ENCODE data around the gene DISP2. TPM values are rescaled to one million over a fixed set of nuclear protein-coding genes. Genes with fewer than 3 reads are reported as not detected.

The DISP2 gene
- total RNA-seq, 1 experiment from 2014 or later = 1.8 TPM

DNA sequence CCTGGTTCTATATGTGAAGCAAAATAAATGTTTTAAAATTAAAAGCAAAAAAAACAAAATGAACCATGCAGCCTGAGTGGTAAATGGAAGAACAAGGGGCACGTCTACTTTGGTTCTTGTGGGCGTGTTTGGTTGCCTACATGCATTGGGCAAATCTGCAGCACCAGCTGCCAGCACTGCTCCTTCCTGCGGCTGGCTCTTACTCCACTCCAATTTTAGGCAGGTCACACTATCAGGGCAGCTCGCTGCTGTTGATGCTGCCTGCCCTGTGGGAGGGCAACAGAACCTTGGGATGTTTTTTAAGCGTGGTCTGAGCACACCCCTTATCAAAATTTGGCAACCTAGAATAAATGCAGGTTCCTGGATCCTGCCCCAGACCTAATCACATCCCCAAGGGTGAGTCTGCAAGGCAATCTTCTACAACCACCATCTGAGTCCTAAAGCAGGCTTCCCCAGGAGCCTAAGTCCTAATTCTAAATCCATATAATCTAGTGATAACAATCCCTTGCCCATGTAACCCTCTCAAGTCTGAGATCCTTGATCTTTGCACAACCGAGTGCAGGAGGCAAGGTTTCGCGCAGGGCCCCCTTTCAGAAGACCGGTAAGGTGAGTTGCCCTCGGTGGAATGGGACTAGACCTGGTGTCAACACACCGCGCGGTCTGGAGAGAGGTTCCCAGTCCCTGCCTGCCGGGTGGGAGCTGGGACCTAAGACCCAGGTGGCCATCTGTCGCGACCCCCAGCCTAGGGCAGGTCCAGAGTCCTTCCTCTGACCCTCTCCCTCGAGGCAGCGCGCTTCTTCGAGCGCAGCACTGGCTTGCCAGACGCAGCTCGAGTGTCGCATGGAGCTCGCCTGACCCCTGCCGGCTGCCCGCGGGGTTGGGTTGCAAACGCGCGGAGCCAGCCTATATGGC, 63.5 kb downstream of the DISP2 start:
- DNase-seq (ENCODE audit: low read depth) = peak; percentile 48

DNA sequence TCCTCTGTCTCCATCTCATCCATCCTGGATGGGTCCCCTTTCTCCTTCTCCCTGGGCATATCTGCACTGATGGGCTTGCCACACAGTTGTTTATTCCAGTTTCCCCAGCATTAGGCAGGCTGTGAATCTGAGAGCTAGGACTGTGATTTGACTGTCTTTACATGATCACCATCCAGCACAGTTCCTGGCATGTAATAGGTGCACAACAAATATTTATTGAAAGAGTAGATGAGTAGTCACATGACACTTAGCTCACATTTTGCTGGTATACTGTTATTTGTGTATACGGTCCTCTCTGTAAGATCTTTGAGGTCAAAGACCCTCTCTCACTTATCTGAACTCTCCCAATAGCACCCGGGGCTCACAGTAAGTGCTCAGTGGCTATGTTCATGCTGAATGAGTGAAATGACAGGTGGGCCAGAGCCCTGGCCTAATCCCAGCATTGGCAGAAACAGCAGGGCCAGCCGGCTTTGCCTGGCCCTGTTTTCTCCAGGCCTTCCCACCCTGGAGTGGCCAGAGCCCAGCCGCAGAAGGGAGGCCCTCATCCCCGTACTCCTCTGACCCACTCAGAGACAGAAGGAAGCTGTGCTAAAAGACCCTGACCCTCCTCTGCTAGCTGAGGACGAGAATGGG, 66.6 kb downstream of the DISP2 start:
- DNase-seq (ENCODE audit: low read depth) = no peak

DNA sequence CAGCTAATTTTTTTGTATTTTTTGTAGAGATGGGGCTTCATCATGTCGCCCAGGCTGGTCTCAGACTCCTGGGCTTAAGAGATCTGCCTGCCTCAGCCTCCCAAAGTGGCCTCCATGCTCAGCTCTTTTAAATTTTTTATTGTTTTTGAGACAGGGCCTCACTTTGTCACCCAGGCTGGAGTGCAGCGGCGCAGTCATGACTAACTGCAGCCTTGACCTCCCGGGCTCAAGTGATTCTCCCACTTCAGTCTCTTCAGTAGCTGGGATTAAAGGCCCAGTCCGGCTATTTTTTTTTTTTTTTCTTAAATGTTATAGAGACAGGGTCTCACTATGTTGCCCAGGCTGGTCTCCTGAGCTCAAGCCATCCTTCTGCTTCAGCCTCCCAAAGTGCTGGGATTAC, 67.7 kb downstream of the DISP2 start:
- DNase-seq (ENCODE audit: low read depth) = no peak

DNA sequence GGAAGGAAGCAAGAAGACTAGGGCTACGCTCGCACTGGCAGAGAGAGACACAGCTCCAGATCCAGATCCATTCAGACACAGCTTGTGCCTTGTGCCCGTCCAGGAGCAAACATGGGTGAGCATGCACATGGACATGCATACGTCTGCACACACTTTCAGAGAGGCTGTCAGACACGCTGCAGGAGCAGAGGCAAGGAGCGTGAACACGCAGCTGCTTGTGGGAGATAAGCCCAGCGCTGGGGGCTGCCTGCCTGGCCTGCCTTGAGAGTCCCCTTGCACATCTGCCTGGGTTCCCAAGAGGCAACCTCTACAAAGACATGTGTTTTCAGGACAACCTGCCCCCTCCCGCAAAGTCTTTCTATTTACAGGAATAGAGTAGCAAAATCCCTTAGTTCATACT, 69.2 kb downstream of the DISP2 start:
- DNase-seq (ENCODE audit: low read depth) = no peak

DNA sequence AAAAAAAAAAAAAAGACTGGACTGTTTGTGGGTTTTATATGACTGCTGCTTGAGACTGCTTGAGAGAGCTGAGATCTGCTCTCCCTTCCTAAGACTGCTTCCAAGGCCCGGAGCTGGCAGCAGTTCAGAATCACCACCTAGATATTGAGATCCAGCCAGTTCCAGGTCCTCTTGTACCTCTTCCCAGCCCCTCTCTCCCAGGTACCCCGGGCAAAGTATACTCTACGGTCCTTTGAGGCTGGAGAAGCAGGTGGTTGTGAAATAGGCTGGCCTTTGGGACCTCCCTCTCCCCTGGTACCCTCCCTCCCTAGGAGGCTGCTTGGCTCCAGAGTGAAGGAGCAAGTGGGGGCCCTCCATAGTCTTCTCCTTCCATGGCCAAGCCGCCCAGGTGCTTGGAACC, 70.2 kb downstream of the DISP2 start:
- no peak for DNase-seq (ENCODE audit: low read depth)

Other genes starting within 250 kb of the DISP2 start
- gene BMF, start 249.3 kb upstream of the DISP2 start, total RNA-seq (2014; rRNA removed; shearing (Covaris generic)) = 0.23 and 0.66 TPM in 2 replicates
- gene BUB1B, start 197.2 kb upstream of the DISP2 start, total RNA-seq (2014; rRNA removed; shearing (Covaris generic)) = 61.1 and 69.5 TPM in 2 replicates
- gene PAK6, start 119.2 kb upstream of the DISP2 start, total RNA-seq (2014; rRNA removed; shearing (Covaris generic)) = 0.02 and 0.03 TPM in 2 replicates
- gene ANKRD63, start 75.2 kb upstream of the DISP2 start, total RNA-seq (2014; rRNA removed; shearing (Covaris generic)) = not detected in 2 replicates
- gene PLCB2, start 50.3 kb upstream of the DISP2 start, total RNA-seq (2014; rRNA removed; shearing (Covaris generic)) = 0.16 and 0.40 TPM in 2 replicates
- 23.9 and 28.7 TPM in 2 replicates for gene INAFM2, start 34.5 kb upstream of the DISP2 start, total RNA-seq (2014; rRNA removed; shearing (Covaris generic))
- 26.0 and 33.4 TPM in 2 replicates for gene CCDC9B, start 17.3 kb upstream of the DISP2 start, total RNA-seq (2014; rRNA removed; shearing (Covaris generic))
- gene PHGR1, start 7.2 kb upstream of the DISP2 start, total RNA-seq (2014; rRNA removed; shearing (Covaris generic)) = not detected in 2 replicates
- gene KNSTRN, start 24.5 kb downstream of the DISP2 start, total RNA-seq (2014; rRNA removed; shearing (Covaris generic)) = 132 and 161 TPM in 2 replicates
- 15.3 and 18.5 TPM in 2 replicates for gene IVD, start 47.6 kb downstream of the DISP2 start, total RNA-seq (2014; rRNA removed; shearing (Covaris generic))
- 17.5 and 18.0 TPM in 2 replicates for gene BAHD1, start 82.7 kb downstream of the DISP2 start, total RNA-seq (2014; rRNA removed; shearing (Covaris generic))
- gene CHST14, start 112.8 kb downstream of the DISP2 start, total RNA-seq (2014; rRNA removed; shearing (Covaris generic)) = 19.1 and 30.5 TPM in 2 replicates
- gene CCDC32, start 206.8 kb downstream of the DISP2 start, total RNA-seq (2014; rRNA removed; shearing (Covaris generic)) = 7.8 and 19.5 TPM in 2 replicates
- 21.0 and 22.8 TPM in 2 replicates for gene RPUSD2, start 211.1 kb downstream of the DISP2 start, total RNA-seq (2014; rRNA removed; shearing (Covaris generic))
- 27.0 and 27.3 TPM in 2 replicates for gene KNL1, start 236.0 kb downstream of the DISP2 start, total RNA-seq (2014; rRNA removed; shearing (Covaris generic))

Measured in HT1080 (cell line).